Activated CD4-positive, CD25-positive, alpha-beta regulatory T cell treated with anti-CD3 and anti-CD28 coated beads, Interleukin-2, amount 50 U/mL, for 72 hours (primary cell): ENCODE data around the gene NFIB.

ENCODE experiments used
- DNase-seq: peaks from one replicate; pipeline ENCODE4 v3.0.0; 2021

NFIB gene

DNA sequence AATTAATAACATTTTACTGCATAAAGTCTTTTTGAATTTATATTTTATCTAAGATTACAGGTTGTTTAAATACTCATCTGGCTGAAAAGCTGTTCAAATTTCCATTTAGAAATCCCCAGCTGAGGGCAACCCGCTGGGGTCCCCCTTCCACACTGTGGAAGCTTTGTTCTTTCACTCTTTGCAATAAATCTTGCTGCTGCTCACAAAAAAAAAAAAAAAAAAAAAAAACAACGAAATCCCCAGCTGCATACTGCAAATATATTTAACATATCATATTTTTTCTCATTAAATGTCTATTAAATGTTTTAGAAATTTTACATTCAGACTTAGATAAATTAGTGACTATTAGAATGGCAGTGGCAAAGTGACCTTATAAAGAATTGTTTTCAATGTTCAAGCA, 172.2 kb downstream of the NFIB start:
- no peak for DNase-seq

DNA sequence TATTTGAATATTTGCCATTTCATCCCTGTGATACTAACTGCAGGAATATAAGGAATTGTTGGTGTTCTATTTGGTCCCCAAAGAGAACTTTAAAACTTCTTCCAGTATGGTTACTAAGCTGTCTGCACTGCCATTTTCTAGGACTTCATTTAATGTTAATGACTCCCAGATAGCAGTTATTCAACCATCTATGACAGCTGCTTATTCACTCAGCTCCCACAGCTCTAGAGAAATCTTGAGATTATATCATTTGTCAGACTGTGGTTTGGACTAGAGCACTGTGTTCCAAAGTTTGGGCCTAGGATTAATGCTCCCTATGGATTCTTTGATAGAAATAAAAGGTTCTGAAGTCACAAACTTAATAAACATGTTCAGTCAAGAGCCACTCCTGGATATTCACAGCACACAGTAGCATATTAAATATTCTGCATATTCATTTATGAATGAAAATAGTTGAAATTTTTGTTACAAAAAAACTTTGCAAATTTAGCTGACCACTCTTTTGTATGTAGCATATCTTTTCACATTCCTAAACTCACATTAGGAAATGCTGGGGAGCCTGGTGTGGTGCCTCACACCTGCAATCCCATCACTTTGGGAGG, 173.7 kb downstream of the NFIB start:
- no peak for DNase-seq

DNA sequence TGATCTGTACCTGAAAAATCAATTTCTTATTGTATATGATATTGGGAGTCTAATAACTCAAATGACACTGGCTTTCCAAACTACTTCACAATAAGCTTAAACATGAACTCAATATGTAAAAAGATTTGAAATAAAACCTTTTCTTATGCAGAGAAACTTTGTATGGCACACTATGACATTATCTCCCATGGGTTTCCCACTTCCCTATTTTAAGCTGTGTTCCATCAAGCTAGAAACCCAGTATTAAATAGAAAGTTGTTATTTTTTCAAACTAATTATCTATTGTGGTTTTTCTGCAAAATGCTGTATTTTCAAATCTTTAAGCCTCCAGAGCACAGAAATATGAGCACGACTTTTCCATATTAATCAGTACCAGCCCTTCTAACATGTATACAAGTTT, 174.7 kb downstream of the NFIB start:
- no peak for DNase-seq

- DNase-seq, result no peak
Measured at GRCh38 chr9:14136646-14137370, 177.1 kb downstream of the NFIB start.

- no peak for DNase-seq
Measured at GRCh38 chr9:14136047-14136635, 177.8 kb downstream of the NFIB start.

GRCh38 chr9:14135421-14135820, 178.5 kb downstream of the NFIB start:
- no peak for DNase-seq

GRCh38 chr9:14133394-14133793, 180.5 kb downstream of the NFIB start:
- no peak for DNase-seq

DNA sequence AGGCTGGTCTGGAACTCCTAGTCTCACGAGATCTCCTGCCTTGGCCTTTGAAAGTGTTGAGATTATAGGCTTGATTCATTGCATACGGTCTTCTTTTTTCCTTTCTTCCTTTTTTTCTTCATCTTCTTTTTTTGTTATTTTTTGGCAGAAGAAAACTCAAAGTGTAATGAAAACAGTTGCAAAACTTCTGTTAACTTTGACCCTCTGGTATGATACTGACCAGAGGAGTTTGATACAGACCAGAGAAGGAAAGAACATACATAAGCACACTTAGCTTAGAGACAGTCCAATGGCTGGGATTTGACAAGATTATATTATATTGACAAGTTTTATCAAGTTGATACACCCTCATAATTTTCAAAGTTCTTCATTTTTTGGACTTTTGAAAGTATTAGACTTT, 181.2 kb downstream of the NFIB start:
- no peak for DNase-seq

DNA sequence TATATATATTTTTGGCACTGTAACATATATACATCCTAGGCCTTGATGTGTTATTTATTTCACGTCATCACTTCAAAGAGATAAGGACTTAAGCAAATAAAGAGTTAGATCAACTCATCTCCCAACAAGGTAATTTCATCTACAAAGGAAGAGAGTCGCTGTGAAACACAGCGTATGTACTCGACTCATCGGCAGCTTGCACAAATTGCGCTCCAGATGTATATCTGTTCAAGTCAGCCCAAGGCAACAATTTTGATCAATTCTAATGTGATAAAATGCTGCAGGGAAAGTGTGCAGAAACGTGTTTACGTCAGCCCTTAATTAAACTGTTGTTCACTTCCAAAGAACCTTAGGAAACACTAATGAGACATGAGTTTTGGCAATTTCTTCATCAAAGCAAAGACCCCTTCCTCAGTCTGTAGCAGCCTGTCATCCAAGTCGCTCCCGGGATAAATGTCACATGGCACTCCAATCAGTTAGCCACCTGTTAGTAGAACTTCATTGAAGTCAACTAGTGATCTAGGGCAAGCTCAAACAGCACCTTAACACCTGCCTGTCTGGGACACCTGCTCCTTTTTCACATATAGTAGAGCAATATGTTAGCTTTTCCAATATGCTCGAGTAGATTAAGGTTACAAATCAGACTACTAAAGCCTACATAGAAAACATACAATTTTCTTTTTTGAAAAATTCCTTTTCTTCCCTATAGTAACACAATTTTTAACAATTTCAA, 182.4 kb downstream of the NFIB start:
- no peak for DNase-seq

- DNase-seq, result no peak
Measured at GRCh38 chr9:14127656-14128055, 186.3 kb downstream of the NFIB start.

- no peak for DNase-seq
Measured at GRCh38 chr9:14119694-14120514, 194.0 kb downstream of the NFIB start.

- no peak for DNase-seq
Measured at GRCh38 chr9:14112226-14112625, 201.7 kb downstream of the NFIB start.

DNA sequence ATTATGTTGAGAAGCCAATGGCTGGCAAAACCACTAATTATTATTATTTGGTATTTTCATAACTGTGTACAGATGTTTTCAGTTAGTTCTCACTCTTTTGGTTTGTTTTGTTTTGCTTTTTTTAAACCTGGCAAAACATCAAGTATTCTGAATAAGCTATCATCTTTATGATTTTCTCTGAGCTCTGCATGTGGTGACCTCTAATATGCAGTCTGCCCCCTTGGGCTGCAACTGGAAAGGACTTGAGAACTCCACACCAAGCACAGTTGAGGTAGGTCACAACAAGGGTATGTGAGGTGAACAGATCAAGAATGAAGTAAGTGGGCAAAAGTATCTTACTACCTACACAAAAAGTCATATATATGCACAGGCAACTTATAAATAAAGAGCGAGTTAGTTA, 202.2 kb downstream of the NFIB start:
- no peak for DNase-seq

GRCh38 chr9:14107977-14108376, 206.0 kb downstream of the NFIB start:
- no peak for DNase-seq

GRCh38 chr9:14107495-14107894, 206.4 kb downstream of the NFIB start:
- no peak for DNase-seq

DNA sequence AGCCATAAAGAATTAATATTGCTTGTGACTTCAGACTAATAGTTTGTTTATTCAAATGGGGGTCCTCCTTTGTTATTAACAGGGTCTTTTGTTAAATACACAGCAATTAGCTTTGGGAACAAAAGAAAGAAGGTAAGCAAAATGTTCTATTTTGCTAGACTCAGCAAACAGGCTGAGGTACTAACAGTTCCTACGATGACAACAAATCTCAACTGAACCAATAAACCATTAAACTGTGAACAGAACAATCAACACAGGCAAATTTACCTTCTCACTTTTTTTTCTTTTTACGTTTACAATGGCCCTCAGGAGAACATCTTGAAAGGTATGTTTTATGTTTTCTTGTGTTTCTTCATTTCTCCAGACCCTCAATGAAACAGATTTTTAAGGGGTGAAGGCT, 207.2 kb downstream of the NFIB start:
- DNase-seq, result no peak

- DNase-seq, result no peak
Measured at GRCh38 chr9:14104496-14104895, 209.4 kb downstream of the NFIB start.

DNA sequence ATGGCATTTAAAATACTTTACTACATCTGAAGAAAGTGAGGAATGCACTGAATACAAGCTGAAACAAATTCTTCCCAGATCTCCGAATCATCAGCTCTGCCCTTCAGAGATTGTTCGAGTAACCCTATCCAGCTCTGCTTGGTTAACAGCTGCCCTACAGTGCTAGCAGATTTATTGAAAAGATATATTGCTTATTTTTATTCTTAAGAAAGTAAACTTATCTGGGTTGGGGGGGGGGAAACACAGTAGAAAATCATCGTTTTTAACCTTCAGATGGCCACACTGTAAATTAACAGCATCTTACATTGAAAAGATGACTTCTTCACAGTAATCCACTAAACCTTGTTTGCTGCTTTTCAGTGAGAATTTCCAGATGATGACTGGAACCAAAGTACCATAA, 210.8 kb downstream of the NFIB start:
- no peak for DNase-seq

GRCh38 chr9:14099737-14100136, 214.2 kb downstream of the NFIB start:
- DNase-seq, result no peak

GRCh38 chr9:14098486-14099180, 215.3 kb downstream of the NFIB start:
- no peak for DNase-seq

- no peak for DNase-seq
Measured at GRCh38 chr9:14097666-14098415, 216.1 kb downstream of the NFIB start.

DNA sequence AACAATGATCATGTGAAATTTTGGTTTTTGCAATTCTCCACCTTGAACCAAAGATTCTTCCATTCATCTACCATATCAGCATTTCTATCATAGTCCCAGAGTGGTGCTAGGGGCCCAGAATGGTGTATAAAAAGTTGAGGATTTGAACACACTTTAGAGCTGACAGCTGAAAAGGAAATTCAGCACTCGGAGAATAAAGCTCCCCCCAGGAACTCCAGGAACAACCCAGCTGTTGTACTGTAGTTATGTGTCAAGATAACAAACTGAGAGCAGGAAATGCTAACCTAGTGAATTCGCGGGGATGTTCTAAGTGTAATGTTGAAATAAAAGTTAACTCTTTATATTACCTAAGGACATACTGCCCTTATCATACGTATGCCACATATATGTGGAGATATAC, 216.7 kb downstream of the NFIB start:
- DNase-seq, result no peak
